ENCODE results near the gene DEPDC4. TPM values are rescaled to one million over a fixed set of nuclear protein-coding genes. Genes with fewer than 3 reads are reported as not detected.

The DEPDC4 gene
- total and polyA plus RNA-seq, 2 experiments from 2014 or later, result 2.2 to 9.4 TPM

- TF ChIP-seq ZNF331 (CRISPR knock-in tag; IDR thresholded peaks at IDR 0.05; ENCODE audit: low read depth) (no peak), ETS1 (IDR thresholded peaks at IDR 0.05) (no peak), REST (IDR thresholded peaks at IDR 0.05; ENCODE audit: unreplicated experiment) (no peak), CTCF (conservative IDR thresholded peaks at IDR 0.05; ENCODE audit: low read depth in 2 of 2) (no peak), EZH2phosphoT487 (IDR thresholded peaks at IDR 0.05; ENCODE audit: unreplicated experiment) (no peak), STAT1 (IDR thresholded peaks at IDR 0.05; ENCODE audit: unreplicated experiment) (no peak), ZNF114 (CRISPR knock-in tag; IDR thresholded peaks at IDR 0.05) (no peak), JUNB (IDR thresholded peaks at IDR 0.05; ENCODE audit: unreplicated experiment) (no peak)
Observed at GRCh38 chr12:100221523-100221922, 45.4 kb downstream of the DEPDC4 start (continued).

- Mint-ChIP-seq H3K4me1 (no peaks in the 10 kb centered on the region), H3K9me3 (no peaks in the 10 kb centered on the region), H3K4me3 (no peak overlapping the region), H3K27me3 (ENCODE audit: insufficient read depth, low read depth, poor library complexity) (no peaks in the 10 kb centered on the region), H3K36me3 (ENCODE audit: low read depth) (peaks cover 27% of the 10 kb centered on the region; the same call in 2 of the 3 replicates), H3K27ac (no peak overlapping the region)
- no peaks in the 10 kb centered on the region for H3K9me2 ChIP-seq (ENCODE audit: insufficient read depth)
- H3K4me1 ChIP-seq (ENCODE audit: insufficient read depth), result no peaks in the 10 kb centered on the region
- no peaks in the 10 kb centered on the region for H3F3A ChIP-seq (replicated peaks; ENCODE audit: low read depth)
- H3K27me3 ChIP-seq (ENCODE audit: insufficient read depth), result no peaks in the 10 kb centered on the region
- H3K4me3 ChIP-seq, result no peak overlapping the region
- no peak overlapping the region for H3K4me2 ChIP-seq
- no peaks in the 10 kb centered on the region for H3K79me2 ChIP-seq (replicated peaks; ENCODE audit: insufficient read depth)
- H2AFZ ChIP-seq, result no peak overlapping the region
- no peaks in the 10 kb centered on the region; the same call in 1 of the 2 replicates for H4K20me1 ChIP-seq (replicated peaks; ENCODE audit: insufficient read depth)
- no peak for DNase-seq (ENCODE audit: low spot score)
- no peak overlapping the region for H3K27ac ChIP-seq (ENCODE audit: low read depth)
- ATAC-seq, result no peak
- peaks cover 27% of the 10 kb centered on the region; the same call in 1 of the 2 replicates for H3K36me3 ChIP-seq (ENCODE audit: insufficient read depth)
- TF ChIP-seq ZNF462 (CRISPR knock-in tag; IDR thresholded peaks at IDR 0.05), result no peak
- TF ChIP-seq CREB1 (CRISPR knock-in tag; IDR thresholded peaks at IDR 0.05; ENCODE audit: low read depth), result no peak
- TF ChIP-seq JUNB (IDR thresholded peaks at IDR 0.05; ENCODE audit: unreplicated experiment), result no peak
- TF ChIP-seq POLR2AphosphoS5 (IDR thresholded peaks at IDR 0.05; ENCODE audit: low read depth), result no peak
- no peak for TF ChIP-seq ZNF331 (CRISPR knock-in tag; IDR thresholded peaks at IDR 0.05; ENCODE audit: low read depth)
- no peak for TF ChIP-seq STAT1 (IDR thresholded peaks at IDR 0.05; ENCODE audit: unreplicated experiment)
Observed at GRCh38 chr12:100219328-100220109, 47.4 kb downstream of the DEPDC4 start.
